COR-L47 (cell line): ENCODE results near the gene HSPA1B.
"Not testable (repeated sequence)": the region's sequence is repeated elsewhere in the genome, so short reads cannot be mapped to it uniquely, and the experiment has no call there.

Experiments
- DNase-seq: peaks from one replicate; lab custom pipeline; 2025; lab: John Stamatoyannopoulos, UW

The HSPA1B gene

GRCh38 chr6:31827286-31828079, at the start of gene HSPA1B:
TSS of gene HSPA1B (plus strand) at chr6:31827738. CDS start at chr6:31827951, 213 bp downstream.
- peak; percentile 100 for DNase-seq

- DNase-seq = no peak
Observed at GRCh38 chr6:31778193-31778592, 49.3 kb upstream of the HSPA1B start.

GRCh38 chr6:31778999-31779885, 48.3 kb upstream of the HSPA1B start:
- no peak for DNase-seq

- DNase-seq = no peak
Observed at GRCh38 chr6:31779908-31780307, 47.6 kb upstream of the HSPA1B start.

- DNase-seq = no peak
Observed at GRCh38 chr6:31780507-31781243, 46.9 kb upstream of the HSPA1B start.

- DNase-seq = no peak
Observed at GRCh38 chr6:31781244-31782125, 46.1 kb upstream of the HSPA1B start.

GRCh38 chr6:31782126-31782855, 45.2 kb upstream of the HSPA1B start:
- no peak for DNase-seq

GRCh38 chr6:31784098-31784925, 43.2 kb upstream of the HSPA1B start:
- DNase-seq = no peak

GRCh38 chr6:31785475-31785874, 42.1 kb upstream of the HSPA1B start:
- DNase-seq = no peak

GRCh38 chr6:31791324-31792089, 36.0 kb upstream of the HSPA1B start:
- peak; percentile 33 for DNase-seq

GRCh38 chr6:31792090-31792374, 35.5 kb upstream of the HSPA1B start:
- DNase-seq = no peak

- DNase-seq = no peak
Observed at GRCh38 chr6:31792761-31793171, 34.8 kb upstream of the HSPA1B start.

- not testable (repeated sequence) for DNase-seq
Observed at GRCh38 chr6:31793927-31794245, 33.7 kb upstream of the HSPA1B start.

- no peak for DNase-seq
Observed at GRCh38 chr6:31794294-31794865, 33.2 kb upstream of the HSPA1B start.

GRCh38 chr6:31794866-31795615, 32.5 kb upstream of the HSPA1B start:
- DNase-seq = no peak

GRCh38 chr6:31795616-31796298, 31.8 kb upstream of the HSPA1B start, which contains the start of gene VARS1:
TSS of gene VARS1 (minus strand) at chr6:31795752. CDS start at chr6:31795217, 535 bp downstream.
- peak; percentile 93 for DNase-seq

- no peak for DNase-seq
Observed at GRCh38 chr6:31796993-31797385, 30.5 kb upstream of the HSPA1B start.
